Activated CD4-positive, CD25-positive, alpha-beta regulatory T cell treated with anti-CD3 and anti-CD28 coated beads, Interleukin-2, amount 50 U/mL, for 24 hours (primary cell): ENCODE measurements around the gene MYH11.
A peak's percentile ranks its signal among the peaks of the same experiment; 100 is the strongest.

Experiments used
- ATAC-seq, 2 donors: fragments of 150-1000 bp; cut with Tn5 transposase; one replicate each; pipeline ENCODE4 v1.10.0; 2021; ENCODE audit warnings: mild to moderate bottlenecking in 1 of 2, moderate library complexity in 1 of 2

Gene MYH11

DNA sequence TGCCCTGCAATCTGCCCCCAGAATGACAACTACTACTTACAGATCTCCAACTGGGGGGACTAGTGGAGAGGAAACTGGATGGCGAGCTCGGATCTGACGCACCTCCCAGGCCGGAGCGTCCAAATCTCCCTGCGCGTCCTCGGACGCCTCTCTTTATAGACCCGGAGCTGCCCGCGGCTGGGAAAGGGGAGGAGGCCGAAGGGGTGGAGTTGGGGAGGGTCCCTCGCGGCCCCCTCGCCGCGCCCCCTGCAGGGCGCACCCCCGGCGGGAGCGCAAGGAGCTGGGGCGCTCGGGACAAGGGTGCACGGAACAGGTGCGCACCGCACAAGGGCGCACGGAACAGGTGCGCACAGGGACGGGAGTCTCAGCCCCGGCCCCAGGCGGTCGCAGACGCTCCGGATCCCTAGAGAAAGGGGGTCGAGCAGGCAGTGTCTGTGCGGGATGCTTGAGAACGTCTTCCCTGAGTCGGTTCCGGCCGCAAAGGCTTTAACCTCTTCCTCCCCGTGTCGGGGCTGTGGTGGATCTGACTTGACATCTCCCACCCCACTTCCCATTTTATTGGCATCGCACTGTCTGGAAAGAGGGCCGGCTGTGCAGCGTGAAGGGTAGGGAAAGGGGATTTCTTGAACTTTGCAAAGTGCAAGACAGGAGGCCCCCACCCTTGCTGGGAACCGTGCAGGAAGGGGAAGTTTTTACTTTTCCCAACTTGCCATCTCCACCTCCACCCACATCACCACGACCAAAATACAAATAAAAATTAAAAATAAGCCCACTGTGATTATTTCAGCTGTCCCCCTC is at the start of gene MYH11:
TSS of gene MYH11 (minus strand) at position 128 of the 798 bp plus-strand sequence. CDS start 18,776 bp downstream, outside the sequence.
- no peak for ATAC-seq

DNA sequence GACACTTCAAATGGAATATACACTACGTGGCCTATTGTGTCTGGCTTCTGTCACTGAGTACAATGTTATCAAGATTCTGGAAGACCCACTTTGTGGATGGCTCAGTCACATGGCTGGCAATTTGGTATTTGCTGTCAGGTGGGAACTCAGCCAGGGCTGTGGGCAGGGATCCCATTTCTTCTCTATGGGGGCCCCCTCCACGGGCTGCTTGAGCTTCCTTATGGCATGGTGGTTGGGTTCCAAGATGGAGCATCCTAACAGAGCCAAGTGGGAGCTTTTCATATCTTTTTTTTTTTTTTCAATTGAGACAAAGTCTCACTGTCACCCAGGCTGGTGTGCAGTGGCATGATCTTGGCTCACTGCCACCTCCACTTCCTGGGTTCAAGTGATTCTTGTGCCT is 49.6 kb upstream of the MYH11 start:
- no peak for ATAC-seq

DNA sequence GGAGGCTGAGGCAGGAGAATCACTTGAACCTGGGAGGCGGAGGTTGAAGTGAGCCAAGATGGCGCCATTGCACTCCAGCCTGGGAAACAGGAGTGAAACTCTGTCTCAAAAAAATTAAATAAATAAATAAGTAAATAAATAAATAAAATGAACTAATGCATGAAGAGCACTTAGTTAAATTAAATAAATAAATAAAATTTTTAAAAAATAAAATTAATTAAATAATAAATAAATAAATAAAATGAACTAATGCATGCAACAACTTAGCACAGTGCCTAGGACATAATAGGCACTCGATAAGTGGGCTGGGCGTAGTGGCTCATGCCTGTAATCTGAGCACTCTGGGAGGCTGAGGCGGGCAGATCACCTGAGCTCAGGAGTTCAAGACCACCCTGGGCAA is 47.1 kb upstream of the MYH11 start:
- ATAC-seq: no peak

DNA sequence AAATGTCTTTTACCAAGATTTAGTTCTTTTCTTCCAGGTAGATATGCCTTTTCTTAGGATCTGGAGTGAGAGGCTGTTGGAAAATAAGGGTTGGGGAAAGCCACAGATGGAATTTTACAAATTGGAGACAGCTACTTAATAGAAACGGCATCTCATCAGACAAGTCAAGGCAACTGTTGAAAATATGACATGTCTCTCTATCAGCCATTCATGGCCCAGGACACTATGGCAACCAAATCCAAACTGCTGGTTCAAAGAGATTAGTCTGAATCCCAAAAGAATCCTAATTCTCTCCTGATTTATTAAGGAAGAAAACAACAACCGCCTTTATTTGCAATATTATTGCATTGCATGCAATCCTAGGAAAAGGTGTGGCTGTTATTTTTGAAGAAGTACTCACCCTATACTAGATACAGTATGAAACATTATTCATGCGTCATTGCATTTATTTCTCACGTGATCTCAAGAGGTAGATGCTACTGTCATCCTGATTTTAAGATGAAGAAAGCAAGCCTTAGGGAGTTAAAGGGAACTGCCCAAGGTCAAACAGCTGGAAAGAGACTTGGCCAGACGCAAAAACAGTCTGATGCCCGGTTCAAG is 44.2 kb upstream of the MYH11 start:
- ATAC-seq: no peak

DNA sequence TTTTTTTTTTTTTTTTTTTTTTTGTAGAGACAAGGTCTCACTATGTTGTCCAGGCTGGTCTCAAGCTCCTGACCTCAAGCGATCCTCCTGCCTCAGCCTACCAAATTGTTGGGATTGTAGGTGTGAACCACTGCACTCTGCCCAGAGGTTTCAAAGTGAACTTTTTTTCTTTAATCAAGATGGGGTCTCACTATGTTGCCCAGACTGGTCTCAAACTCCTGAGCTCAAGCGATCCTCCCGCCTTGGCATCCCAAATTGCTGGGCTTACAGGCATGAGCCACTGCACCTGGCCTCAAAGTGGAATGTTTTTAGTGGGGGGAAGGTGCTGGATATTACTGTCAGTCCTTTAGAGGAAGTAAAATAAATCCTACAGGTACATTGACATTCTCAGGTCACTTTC is 43.5 kb upstream of the MYH11 start:
- no peak for ATAC-seq

DNA sequence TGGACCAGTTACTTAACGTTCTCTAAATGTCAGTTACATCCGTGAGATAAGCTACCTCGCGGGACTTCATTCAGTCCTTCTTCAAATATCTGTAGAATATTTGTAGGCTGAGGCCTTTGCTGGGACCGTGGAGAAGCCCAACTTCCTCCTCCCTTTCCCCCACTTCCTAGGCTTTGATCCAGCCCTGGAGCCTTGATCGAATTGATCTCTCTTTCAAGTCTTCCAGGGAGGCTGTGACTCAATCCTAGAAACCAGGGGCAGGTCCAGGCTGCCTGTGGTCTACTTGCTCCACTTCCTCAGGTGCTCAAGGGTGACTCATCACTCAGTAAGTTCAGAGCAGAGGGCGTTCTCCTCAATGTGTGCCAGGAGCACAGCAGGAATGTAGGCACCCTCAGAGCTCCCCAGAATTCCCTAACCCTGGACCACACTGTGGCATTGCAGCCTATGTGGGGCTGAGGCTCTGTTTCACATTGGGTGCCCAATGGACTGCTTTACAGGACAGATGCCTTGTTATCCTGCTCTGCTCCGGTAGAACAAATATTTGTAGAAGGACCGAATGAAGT is 42.8 kb upstream of the MYH11 start:
- peak; percentile 54 to 59 for ATAC-seq

DNA sequence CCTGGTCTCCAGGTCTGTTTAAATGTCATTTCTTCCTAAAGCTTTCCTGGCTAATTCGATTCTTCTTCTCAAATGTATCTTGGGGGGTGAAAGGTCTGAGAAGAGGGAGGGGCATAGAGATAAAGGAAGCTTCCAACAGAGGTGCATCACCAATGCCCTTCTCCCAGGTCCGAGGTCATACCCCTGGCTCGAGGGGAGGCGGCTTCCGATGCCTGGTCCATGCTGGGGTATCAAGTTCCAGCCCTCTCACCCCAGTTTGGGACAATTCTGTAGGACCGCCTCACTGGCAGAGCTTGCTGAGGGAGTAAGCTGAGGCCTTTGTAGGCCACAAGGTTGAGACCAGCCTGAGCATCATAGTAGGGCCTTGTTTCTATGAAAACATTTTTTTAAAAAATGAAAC is 41.8 kb upstream of the MYH11 start:
- no peak for ATAC-seq

DNA sequence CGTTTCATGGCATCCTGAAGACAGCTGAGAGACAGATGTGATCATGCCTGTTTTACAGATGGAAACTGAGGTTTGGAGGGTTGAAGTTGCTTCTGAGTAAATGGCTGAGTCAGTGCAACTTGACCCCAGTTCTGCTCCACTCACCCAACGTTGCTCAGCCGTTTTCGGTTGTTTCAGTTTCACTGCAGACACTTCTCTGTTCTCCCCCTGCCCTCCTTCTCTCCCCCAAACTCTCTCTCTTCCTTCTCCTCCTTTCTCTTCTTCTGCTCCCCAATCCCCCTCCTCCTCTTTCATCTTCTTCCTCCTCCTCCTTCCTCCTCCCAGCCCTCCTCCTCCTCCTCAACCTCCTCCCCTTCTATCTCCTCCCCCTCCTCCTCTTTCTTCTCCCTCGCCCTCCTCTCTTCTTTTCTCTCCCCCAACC is 41.0 kb upstream of the MYH11 start:
- ATAC-seq: peak; percentile 90 to 94

DNA sequence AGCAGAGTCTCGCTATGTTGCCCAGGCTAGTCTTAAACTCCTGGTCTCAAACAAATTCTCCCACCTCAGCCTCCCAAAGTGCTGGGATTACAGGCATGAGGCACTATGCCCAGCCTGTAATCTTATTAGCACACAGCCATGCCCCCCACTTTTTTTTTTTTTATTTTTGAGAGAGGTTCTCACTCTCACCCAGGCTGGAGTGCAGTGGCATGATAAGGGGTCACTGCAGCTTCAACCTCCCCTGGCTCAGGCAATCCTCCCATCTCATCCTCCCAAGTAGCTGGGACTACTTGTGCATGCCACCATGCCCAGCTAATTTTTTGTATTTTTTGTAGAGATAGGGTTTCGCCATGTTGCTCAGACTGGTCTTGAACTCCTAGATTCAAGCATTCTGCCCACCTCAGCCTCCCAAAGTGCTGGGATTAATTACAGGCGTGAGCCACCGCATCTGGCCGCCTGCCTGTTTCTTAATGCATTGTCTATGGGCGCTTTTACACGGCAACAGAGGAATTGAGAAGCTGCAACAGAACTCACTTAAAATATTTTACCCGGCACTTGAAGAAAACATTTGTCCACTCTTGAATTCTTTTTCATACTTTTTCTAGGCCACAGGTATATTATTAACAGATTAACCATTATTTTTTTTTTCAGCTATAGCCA is 40.4 kb upstream of the MYH11 start:
- no peak for ATAC-seq

DNA sequence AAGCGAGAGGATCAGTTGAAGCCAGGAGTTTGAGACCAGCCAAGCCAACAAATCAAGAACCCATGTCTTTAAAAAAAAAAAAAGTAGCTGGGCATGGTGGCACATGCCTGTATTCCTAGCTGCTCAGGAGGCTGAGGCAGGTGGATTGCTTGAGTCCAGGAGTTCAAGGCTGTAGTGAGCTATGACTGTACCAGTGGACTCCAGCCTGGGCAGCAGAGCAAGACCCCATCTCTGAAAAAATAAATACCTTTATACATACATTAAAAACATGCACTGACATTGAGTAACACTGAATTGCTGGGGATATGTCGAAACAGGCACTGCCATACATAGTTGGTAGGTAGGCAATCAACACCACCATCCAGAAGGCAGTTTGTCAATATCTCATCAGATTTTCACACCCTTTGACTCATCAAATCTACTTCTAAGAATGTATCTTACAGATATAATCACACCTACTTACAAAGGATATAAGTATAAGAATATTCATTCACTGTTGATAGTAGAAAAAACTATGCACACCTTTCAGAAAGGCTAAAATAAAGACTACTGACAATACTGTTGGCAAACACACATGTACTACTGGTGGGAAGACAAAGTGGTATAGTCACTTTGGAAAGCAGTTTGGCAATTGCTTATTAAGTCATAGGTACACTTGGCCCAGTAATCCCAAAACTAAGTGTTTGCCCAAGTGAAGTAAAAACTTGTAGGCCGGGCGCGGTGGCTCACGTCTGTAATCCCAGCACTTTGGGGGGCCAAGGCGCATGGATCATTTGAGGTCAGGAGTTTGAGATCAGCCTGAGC is 37.9 kb upstream of the MYH11 start:
- peak; percentile 34 to 52 for ATAC-seq

DNA sequence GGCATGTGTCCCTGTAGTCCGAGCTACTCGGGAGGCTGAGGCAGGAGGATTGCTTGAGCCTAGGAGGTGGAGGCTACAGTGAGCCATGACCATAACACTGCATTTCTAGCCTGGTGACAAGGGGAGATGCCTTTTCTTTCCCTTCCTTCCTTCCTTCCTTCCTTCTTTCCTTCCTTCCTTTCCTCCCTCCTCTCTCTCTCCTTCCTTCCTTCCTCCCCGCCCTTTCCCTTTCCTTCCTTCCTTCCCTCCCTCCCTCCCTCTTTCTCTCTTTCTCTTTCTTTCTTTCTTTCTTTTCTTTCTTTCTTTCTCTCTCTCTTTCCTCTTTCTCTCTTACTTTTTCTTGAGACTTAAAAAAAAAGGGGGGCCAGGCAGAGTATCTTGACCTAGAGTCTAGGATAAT is 34.7 kb upstream of the MYH11 start:
- ATAC-seq: no peak

DNA sequence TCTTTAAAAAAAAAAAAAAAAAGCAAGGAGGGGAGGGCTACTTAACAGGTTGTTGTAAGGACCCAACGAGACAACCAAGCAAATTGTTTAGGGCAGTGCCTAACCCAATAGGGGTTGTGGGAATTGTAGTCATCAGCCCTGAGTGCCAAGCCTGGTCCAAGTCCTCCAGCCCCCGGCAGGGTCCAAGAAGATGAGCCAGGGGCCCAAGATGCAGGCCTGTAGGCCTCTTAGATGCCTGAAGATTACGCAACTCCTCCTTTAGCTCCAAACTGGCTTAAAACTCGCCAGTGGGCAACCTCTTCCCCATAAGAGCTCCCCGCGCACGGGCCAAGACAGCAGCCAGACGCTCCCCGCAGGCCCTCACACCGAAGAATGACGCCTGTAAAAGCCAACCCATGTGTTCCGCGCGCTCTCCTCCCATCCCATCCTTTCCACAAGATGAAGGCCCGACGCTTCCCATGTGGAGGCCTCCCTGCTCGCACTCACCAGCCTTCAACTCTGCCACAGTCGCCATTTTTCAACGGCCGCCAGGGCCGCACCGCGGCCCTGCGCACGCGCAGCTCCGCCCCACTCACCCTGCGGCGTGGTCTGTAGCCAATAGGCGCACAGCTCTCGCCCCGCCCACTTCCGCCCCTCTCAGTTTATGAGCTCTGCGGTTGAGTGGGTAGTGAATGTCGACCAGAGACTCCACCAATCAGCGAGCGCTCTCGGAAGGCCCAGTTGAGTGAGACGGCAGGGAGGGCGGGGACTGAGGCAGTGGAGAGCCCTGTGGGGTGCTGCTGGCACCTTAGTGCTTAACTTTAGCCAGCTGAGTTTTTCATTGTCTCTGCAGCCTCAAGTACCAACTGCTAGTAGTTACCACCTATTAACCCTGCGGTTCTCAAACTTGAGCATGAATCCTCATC is 31.5 kb upstream of the MYH11 start, which contains the start of gene CEP20:
TSS of gene CEP20 (minus strand) at position 532 of the 905 bp plus-strand sequence. CDS start at position 514, 18 bp downstream.
- peak; percentile 99 to 100 for ATAC-seq

DNA sequence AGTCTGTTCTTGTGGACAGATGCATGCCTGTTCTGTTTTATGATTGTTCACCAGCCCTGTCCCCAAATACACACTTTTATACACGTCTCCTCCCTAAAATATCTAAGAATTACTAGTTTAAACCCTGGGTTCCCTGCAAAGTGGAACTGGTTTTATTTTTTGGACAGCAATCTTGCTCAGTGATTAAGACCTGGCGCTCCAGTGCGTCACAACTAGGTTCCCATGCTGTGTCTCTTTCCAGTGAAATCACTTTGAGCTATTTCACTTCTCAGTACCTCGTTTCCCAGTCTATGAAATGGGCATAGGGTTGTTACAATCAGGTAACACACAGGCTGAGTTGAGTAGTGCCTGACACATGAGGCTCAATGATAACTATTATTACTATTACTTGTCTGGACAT is 30.5 kb upstream of the MYH11 start:
- ATAC-seq: no peak

DNA sequence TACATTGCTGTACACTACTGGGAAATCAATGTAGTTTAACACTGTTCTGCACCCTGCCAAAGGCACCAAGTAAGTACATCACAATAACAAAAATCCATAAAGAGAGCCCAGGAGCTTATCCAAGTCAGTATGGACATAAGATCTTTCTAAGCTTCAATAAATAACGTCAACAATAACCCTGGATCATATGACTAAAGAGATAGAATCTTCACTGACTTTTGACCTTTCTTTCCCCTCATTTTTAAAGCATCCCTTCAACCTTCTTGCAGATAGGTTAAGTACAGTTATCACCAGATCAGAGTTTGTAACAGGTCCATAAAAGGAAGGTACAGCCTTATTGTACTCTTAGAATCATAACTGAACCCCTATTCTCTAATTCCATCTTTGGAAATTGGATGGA is 29.2 kb upstream of the MYH11 start:
- ATAC-seq: no peak

DNA sequence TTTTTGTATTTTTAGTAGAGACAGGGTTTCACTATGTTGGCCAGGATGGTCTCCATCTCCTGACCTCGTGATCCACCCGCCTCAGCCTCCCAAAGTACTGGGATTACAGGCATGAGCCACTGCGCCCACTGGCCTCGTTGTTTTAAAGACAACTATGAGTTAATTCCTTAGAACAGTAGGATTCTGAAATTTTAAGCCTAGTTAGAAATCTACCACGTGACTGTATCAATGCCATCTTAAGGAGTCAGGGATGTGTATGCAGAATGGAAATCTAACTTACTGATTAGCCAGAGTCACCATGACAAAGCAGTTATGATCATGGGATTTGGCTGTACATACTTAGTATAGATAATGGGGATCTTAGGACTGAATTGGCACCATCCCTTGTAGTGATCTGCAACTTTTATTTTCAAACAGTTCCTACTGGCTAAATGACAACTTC is 28.8 kb upstream of the MYH11 start:
- ATAC-seq: no peak

DNA sequence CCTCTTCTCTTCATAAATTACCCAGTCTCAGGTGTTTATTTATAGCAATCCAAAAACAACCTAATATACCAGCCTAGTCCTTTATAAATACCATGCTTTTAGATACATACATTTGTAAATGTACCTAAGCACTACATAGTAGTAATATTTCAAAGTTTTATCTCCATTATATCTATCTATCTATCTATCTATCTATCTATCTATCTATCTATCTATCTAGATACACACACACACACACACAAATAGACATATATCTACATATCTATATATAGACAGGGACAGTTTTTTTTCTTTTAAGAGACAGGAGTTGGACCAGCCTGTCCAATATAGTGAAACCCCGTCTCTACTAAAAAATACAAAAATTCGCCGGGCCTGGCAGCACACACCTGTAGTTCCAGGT is 25.7 kb upstream of the MYH11 start:
- no peak for ATAC-seq

DNA sequence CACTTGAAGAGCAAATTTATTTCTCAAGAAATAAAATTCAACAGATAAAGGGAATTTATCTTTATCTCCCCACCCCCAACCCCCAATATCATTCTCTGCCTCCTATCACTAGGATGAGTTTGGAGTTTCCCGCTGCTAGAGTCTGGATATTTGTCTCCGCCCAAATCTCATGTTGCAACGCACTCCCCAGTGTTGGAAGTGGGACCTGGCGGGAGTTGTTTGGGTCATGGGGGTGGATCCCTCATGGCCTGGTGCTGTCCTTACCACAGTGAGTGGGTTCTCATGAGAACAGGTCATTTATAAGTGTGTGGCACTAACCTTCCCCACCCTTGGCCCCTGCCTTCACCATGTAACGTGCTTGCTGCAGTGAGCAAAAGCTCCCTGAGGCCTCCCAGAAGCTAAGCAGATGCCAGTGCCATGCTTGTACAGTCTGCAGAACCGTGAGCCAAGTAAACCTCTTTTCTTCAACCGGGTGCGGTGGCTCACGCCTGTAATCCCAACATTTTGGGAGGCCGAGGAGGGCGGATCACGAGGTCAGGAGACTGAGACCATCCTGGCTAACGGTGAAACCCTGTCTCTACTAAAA is 25.1 kb upstream of the MYH11 start:
- no peak for ATAC-seq

DNA sequence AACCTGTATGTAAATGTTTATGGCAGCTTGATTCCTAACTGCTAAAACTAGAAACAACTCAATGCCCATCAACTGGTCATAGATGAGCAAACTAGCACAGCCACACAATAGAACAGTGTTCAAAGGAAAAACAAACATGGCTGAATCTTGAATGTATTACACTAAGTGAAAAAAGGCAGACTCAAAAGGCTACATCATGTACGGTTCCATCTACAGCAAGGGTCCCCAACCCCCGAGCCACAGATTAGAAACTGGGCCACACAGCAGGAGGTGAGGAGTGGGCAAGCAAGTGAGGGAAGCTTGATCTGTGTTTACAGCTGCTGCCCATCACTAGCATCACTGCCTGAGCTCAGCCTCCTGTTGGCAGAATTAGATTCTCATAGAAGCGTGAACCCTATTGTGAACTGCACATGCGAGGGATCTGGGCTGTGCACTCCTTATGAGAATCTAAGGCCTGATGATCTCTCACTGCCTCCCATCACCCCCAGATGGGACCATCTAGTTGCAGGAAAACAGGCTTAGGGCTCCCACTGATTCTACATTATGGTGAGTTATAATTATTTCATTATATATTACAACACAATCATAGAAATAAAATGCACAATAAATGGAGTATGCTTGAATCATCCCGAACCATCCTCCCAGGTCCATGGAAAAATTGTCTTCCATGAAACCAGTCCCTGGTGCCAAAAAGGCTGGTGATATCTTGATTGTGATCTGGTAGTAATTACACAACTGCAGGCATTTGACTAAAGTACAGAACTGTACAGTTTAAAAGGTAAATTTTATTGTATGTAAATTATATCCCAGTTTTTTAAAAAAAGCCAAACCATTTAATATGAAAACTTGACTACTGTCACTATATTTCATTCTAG is 23.8 kb upstream of the MYH11 start:
- no peak for ATAC-seq

DNA sequence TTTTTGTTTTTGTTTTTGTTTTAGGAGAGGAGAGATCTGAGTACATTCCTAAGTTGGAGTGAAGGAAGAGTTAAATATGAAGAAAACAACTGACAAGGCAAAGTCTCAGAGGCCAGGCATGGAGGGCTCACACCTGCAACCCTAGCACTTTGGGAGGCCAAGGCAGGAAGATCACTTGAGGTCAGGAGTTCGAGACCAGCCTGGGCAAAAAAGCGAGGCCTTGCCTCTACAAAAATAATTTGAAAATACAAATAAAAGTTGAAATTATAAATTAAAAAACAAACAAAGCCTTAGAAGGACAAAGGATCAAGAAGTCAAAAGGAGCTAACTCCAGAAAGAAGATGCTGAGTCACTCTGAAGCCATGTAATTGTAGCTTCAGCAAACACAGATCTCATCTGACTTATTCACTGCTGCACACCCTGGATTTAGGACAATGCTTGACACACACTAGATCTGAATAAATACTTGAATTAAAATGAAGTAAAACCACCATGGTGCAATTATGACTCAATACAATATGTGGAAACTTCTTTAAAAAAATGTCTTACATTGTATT is 22.5 kb upstream of the MYH11 start:
- peak; percentile 65 to 77 for ATAC-seq

DNA sequence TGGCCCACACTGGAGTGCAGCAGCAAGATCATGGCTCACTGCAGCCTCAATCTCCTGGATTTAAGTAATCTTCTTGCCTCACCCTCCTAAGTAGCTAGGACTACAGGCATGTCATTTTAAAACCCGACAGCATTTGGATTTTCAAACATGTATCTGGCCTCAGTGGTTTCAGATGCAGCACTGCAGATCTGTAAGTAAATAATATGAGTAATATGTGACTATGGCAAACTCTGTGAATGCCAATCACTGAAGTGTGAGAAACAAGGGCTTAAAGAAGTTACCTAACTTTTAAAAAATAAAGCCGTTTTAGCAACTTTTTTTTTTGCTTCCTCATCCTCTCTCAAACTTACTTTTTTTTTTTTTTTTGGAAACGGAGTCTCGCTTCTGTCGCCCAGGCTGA is 19.7 kb upstream of the MYH11 start:
- no peak for ATAC-seq
